Body of pancreas (tissue), 4 donors: ENCODE measurements around the gene C1orf116. TPM values are rescaled to one million over a fixed set of nuclear protein-coding genes. Genes with fewer than 3 reads are reported as not detected.

Experiments
- ATAC-seq: fragments of 150-250 bp; one replicate; pipeline ENCODE4 v1.9.1; 2016
- DNase-seq, 4 donors: peaks; one replicate each; pipeline ENCODE4 v3.0.0-alpha.2; 2019
- H3K27ac ChIP-seq, 4 donors: fragments of 200-600 bp; sonication (generic); 1 replicate in 3 of 4; 2 replicates in 1 of 4; pipeline versions ENCODE4 v1.5.1 to v1.6.1; 2016 to 2019; ENCODE audit warnings: mild to moderate bottlenecking in 1 of 4, mixed read lengths in 1 of 4, moderate library complexity in 1 of 4
- H3K27me3 ChIP-seq, 2 donors: fragments of 200-600 bp; sonication (generic); one replicate each; pipeline ENCODE4 v1.6.0; 2016; ENCODE audit warnings: mild to moderate bottlenecking in 1 of 2
- H3K36me3 ChIP-seq, 2 donors: fragments of 200-600 bp; sonication (generic); replicated peaks in 1 of 2; 2 replicates each; pipeline ENCODE4 v1.5.1; 2016; ENCODE audit warnings: low read depth in 2 of 2; ENCODE audit not compliant: insufficient read depth in 1 of 2
- H3K4me1 ChIP-seq: fragments of 200-600 bp; sonication (generic); one replicate; pipeline ENCODE4 v1.6.0; 2016
- H3K4me3 ChIP-seq, 2 donors: fragments of 200-600 bp; sonication (generic); 1 replicate in 1 of 2; 2 replicates in 1 of 2; pipeline ENCODE4 v1.5.1; 2016 to 2019
- H3K9me3 ChIP-seq, 3 donors: fragments of 200-600 bp; sonication (generic); 1 replicate in 2 of 3; 2 replicates in 1 of 3; pipeline ENCODE4 v1.5.1; 2016
- CTCF ChIP-seq, 7 experiments: fragments of 450-650 bp in 4 of 7; fragments of 200-600 bp in 3 of 7; sonication (generic) in 3 of 7; IDR thresholded peaks; one replicate each; pipeline ENCODE4 v1.5.1; 2016 to 2019; ENCODE audit warnings: antibody characterized with exemption in 7 of 7
- POLR2A ChIP-seq, 3 donors: fragments of 450-650 bp; IDR thresholded peaks; one replicate each; pipeline ENCODE4 v1.6.1; 2016; ENCODE audit warnings: antibody characterized with exemption in 3 of 3, mild to moderate bottlenecking in 2 of 3
- WGBS, 2 donors: methylation state at CpG; one replicate each; pipeline ENCODE4 v1.1.5; 2017; 5-methylcytosine and 5-hydroxymethylcytosine counted together
- intact Hi-C: fragments of 100-400 bp; cut with DNase I; formaldehyde crosslinking; loops from one replicate; pipeline ENCODE4 v1.15.1; 2023
- total RNA-seq, 2 donors: library from RNA; depleted of rRNA; stranded (reverse); fragments of >200 nt; gene quantifications; one replicate each; pipeline ENCODE4 v1.1.0, GENCODE V29; 2016

The C1orf116 gene
- total RNA-seq, 2 donors from 2014 or later, result 11.2 to 23.3 TPM

GRCh38 chr1:207019161-207019560 lies 13.4 kb downstream of the C1orf116 start:
- Histone ChIP-seq H3K27ac (peak overlapping the region in 1 of 4 donors; percentile 50), H3K27me3 (no peaks in the 10 kb centered on the region), H3K4me1 (peaks cover 55% of the 10 kb centered on the region), H3K4me3 (no peak overlapping the region), H3K9me3 (no peaks in the 10 kb centered on the region), H3K36me3 (peaks cover 0 to 4% of the 10 kb centered on the region in 2 donors)
- TF ChIP-seq POLR2A (IDR thresholded peaks at IDR 0.05) (no peak), CTCF (IDR thresholded peaks at IDR 0.05) (no peak)
- no peak for ATAC-seq
- intact Hi-C loops, result no loop called here
- DNase-seq, result no peak
- WGBS, 2 donors, result 83 to 100% methylated on average over 2 of the region's 2 CpGs

GRCh38 chr1:207018707-207019106 lies 13.8 kb downstream of the C1orf116 start:
- intact Hi-C loops, result no loop called here
- Histone ChIP-seq H3K36me3 (peaks cover 0 to 4% of the 10 kb centered on the region in 2 donors), H3K4me1 (peaks cover 51% of the 10 kb centered on the region), H3K27me3 (no peaks in the 10 kb centered on the region), H3K9me3 (no peaks in the 10 kb centered on the region), H3K27ac (peak overlapping the region in 2 of 4 donors; percentile 42 to 50), H3K4me3 (no peak overlapping the region)
- 80 to 91% methylated on average over 4 of the region's 4 CpGs for WGBS, 2 donors
- no peak for DNase-seq
- peak; percentile 3 for ATAC-seq
- TF ChIP-seq POLR2A (IDR thresholded peaks at IDR 0.05) (no peak), CTCF (IDR thresholded peaks at IDR 0.05) (no peak)

- ATAC-seq (peak; percentile 86), DNase-seq (peak; percentile 60 to 79 (median 74))
- Histone ChIP-seq H3K27ac (peak overlapping the region in 2 of 4 donors; percentile 42 to 50), H3K4me3 (no peak overlapping the region), H3K4me1 (peaks cover 44% of the 10 kb centered on the region), H3K36me3 (peaks cover 0 to 4% of the 10 kb centered on the region in 2 donors), H3K27me3 (no peaks in the 10 kb centered on the region), H3K9me3 (no peaks in the 10 kb centered on the region)
- TF ChIP-seq POLR2A (IDR thresholded peaks at IDR 0.05), result no peak
- no peak for TF ChIP-seq CTCF (IDR thresholded peaks at IDR 0.05)
- intact Hi-C loops, result no loop called here
- 21 to 31% methylated on average over 7 of the region's 7 CpGs for WGBS, 2 donors
Observed at GRCh38 chr1:207017615-207018559, 14.7 kb downstream of the C1orf116 start.

GRCh38 chr1:207015791-207016190 lies 16.8 kb downstream of the C1orf116 start:
- H3K4me1 ChIP-seq, result peaks cover 32% of the 10 kb centered on the region
- no peak overlapping the region for H3K4me3 ChIP-seq
- 91 to 94% methylated on average over 3 of the region's 3 CpGs for WGBS, 2 donors
- H3K36me3 ChIP-seq, result no peaks in the 10 kb centered on the region
- DNase-seq (no peak), ATAC-seq (no peak)
- no peak overlapping the region for H3K27ac ChIP-seq
- H3K9me3 ChIP-seq, result no peaks in the 10 kb centered on the region
- intact Hi-C loops, result no loop called here
- no peaks in the 10 kb centered on the region for H3K27me3 ChIP-seq
- TF ChIP-seq POLR2A (IDR thresholded peaks at IDR 0.05) (no peak), CTCF (IDR thresholded peaks at IDR 0.05) (no peak)
